IPS-NIHi7 (cell line): ENCODE results near the gene ACSF3.
A peak's percentile ranks its signal among the peaks of the same experiment; 100 is the strongest.

Experiments used
- DNase-seq: peaks from one replicate; pipeline ENCODE4 v3.0.0; 2012; ENCODE audit warnings: mixed read lengths; ENCODE audit errors: extremely low spot score

The ACSF3 gene

GRCh38 chr16:89190150-89190958 lies 96.7 kb downstream of the ACSF3 start:
- no peak for DNase-seq

- no peak for DNase-seq
Observed at GRCh38 chr16:89191033-89191900, 97.6 kb downstream of the ACSF3 start.

- DNase-seq = no peak
Observed at GRCh38 chr16:89191901-89192185, 98.2 kb downstream of the ACSF3 start.

GRCh38 chr16:89192186-89192955 lies 98.7 kb downstream of the ACSF3 start:
- DNase-seq = peak; percentile 72

GRCh38 chr16:89192956-89193575 lies 99.4 kb downstream of the ACSF3 start:
- peak; percentile 93 for DNase-seq

GRCh38 chr16:89193576-89194293 lies 100.1 kb downstream of the ACSF3 start:
- no peak for DNase-seq

- no peak for DNase-seq
Observed at GRCh38 chr16:89194340-89195311, 101.0 kb downstream of the ACSF3 start.

GRCh38 chr16:89195521-89196171 lies 102.0 kb downstream of the ACSF3 start:
- DNase-seq = no peak

- no peak for DNase-seq
Observed at GRCh38 chr16:89197033-89197632, 103.5 kb downstream of the ACSF3 start.

GRCh38 chr16:89197633-89198416 lies 104.2 kb downstream of the ACSF3 start:
- DNase-seq = no peak

GRCh38 chr16:89198417-89199240 lies 105.0 kb downstream of the ACSF3 start:
- DNase-seq = no peak

- no peak for DNase-seq
Observed at GRCh38 chr16:89199241-89200123, 105.8 kb downstream of the ACSF3 start.

GRCh38 chr16:89200124-89200849 lies 106.6 kb downstream of the ACSF3 start, which contains the start of gene SLC22A31:
SLC22A31 (minus strand) TSS chr16:89200537; CDS start chr16:89200501, 36 bp downstream.
- DNase-seq = no peak

- no peak for DNase-seq
Observed at GRCh38 chr16:89200850-89201411, 107.3 kb downstream of the ACSF3 start.
